Fibroblast of lung (primary cell): ENCODE data around the gene PCDHB1. TPM values are rescaled to one million over a fixed set of nuclear protein-coding genes. Genes with fewer than 3 reads are reported as not detected.

Source experiments
- DNase-seq, 2 donors: peaks; one replicate each; pipeline versions ENCODE4 v3.0.0 to v3.0.0-alpha.2; 2010; ENCODE audit warnings: low read depth in 2 of 2
- H2AFZ ChIP-seq: 2 replicates; pipeline ENCODE4 v1.5.1; 2012; ENCODE audit warnings: low read length, control low read depth, inconsistent platforms
- H3K27ac ChIP-seq: 2 replicates; pipeline ENCODE4 v1.5.1; 2011; ENCODE audit warnings: low read length, control low read depth; ENCODE audit not compliant: insufficient read depth
- H3K27me3 ChIP-seq: 2 replicates; pipeline ENCODE4 v1.5.1; 2011; ENCODE audit warnings: mild to moderate bottlenecking, low read length; ENCODE audit not compliant: control insufficient read depth, insufficient read depth
- H3K36me3 ChIP-seq: 2 replicates; pipeline ENCODE4 v1.5.1; 2011; ENCODE audit warnings: low read length; ENCODE audit not compliant: control insufficient read depth, insufficient read depth
- H3K4me1 ChIP-seq: 2 replicates; pipeline ENCODE4 v1.5.1; 2011; ENCODE audit warnings: low read length; ENCODE audit not compliant: control insufficient read depth, insufficient read depth; ENCODE audit errors: extremely low read depth
- H3K4me2 ChIP-seq: 2 replicates; pipeline ENCODE4 v1.5.1; 2011; ENCODE audit warnings: low read length, control low read depth; ENCODE audit not compliant: insufficient read depth; ENCODE audit errors: extremely low read depth
- H3K4me3 ChIP-seq, 4 experiments: fragments of 200-600 bp in 1 of 4; sonication (generic) in 1 of 4; replicated peaks in 1 of 4; 2 replicates each; pipeline ENCODE4 v1.5.1; 2011 to 2016; ENCODE audit warnings: low read length in 4 of 4, low read depth in 3 of 4, mild to moderate bottlenecking in 3 of 4, control low read depth in 2 of 4, inconsistent platforms in 1 of 4, mixed read lengths in 1 of 4; ENCODE audit not compliant: insufficient read depth in 1 of 4; ENCODE audit errors: control extremely low read depth in 1 of 4
- H3K79me2 ChIP-seq: 2 replicates; pipeline ENCODE4 v1.5.1; 2012; ENCODE audit warnings: mild to moderate bottlenecking, low read length, inconsistent platforms; ENCODE audit not compliant: control insufficient read depth, insufficient read depth
- H3K9ac ChIP-seq: 2 replicates; pipeline ENCODE4 v1.5.1; 2011; ENCODE audit warnings: mild to moderate bottlenecking, low read length, control low read depth; ENCODE audit not compliant: insufficient read depth
- H3K9me3 ChIP-seq: 2 replicates; pipeline ENCODE4 v1.5.1; 2012; ENCODE audit warnings: low read depth, low read length; ENCODE audit not compliant: control insufficient read depth, insufficient read depth
- H4K20me1 ChIP-seq: 2 replicates; pipeline ENCODE4 v1.5.1; 2011; ENCODE audit warnings: low read length; ENCODE audit not compliant: control insufficient read depth, insufficient read depth; ENCODE audit errors: extremely low read depth
- CTCF ChIP-seq, 2 donors: IDR thresholded peaks in 1 of 2; conservative IDR thresholded peaks in 1 of 2; 1 replicate in 1 of 2; 2 replicates in 1 of 2; pipeline ENCODE4 v1.5.1; 2011 to 2012; ENCODE audit warnings: low read length in 2 of 2, control low read depth in 1 of 2, inconsistent platforms in 1 of 2, low read depth in 1 of 2, mild to moderate bottlenecking in 1 of 2
- EZH2 ChIP-seq: IDR thresholded peaks from 2 replicates; pipeline ENCODE4 v1.5.1; 2012; ENCODE audit warnings: low read length, control low read depth, mild to moderate bottlenecking; ENCODE audit errors: missing control alignments
- polyA plus RNA-seq, 2 donors: library from polyadenylated mRNA; depleted of rRNA in 1 of 2; stranded (reverse) in 1 of 2; unstranded in 1 of 2; fragments of >200 nt; gene quantifications; 2 replicates each; pipeline ENCODE4 v1.2.1, GENCODE V29; 2011 to 2012; ENCODE audit warnings: missing spikeins in 1 of 2
- total RNA-seq: library from RNA; depleted of rRNA; stranded (reverse); fragments of >200 nt; gene quantifications from 2 replicates; pipeline ENCODE4 v1.2.1, GENCODE V29; 2014

Gene PCDHB1
- total and polyA plus RNA-seq, 2 donors (not counting 1 experiment from before 2014, with no cell fraction given): not detected

DNA sequence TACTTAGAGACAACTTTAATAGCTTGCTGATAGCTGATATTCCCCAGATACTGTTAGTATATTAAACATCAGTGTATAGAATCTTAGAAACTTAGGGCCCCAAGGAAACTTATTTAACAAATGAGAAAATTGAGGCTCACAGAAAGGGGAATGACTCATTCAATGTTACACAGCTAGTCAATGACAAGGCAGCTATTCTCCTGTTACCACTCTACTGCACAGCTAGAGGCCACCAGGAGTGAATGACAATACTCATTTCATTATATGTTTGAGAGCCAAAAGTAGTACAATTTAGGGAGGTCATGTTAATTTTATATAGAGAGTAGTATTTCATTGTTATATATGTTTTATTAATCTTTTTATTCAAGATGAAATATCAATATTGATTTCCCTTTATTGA, 33.2 kb upstream of the PCDHB1 start:
- Histone ChIP-seq H3K9ac (no peak overlapping the region), H3K4me3 (no peak overlapping the region), H3K27ac (no peak overlapping the region), H3K27me3 (no peaks in the 10 kb centered on the region), H3K9me3 (no peaks in the 10 kb centered on the region), H2AFZ (no peak overlapping the region), H3K4me2 (no peak overlapping the region), H3K36me3 (no peaks in the 10 kb centered on the region), H4K20me1 (no peaks in the 10 kb centered on the region), H3K4me1 (no peaks in the 10 kb centered on the region), H3K79me2 (no peaks in the 10 kb centered on the region)
- no peak for DNase-seq
- TF ChIP-seq EZH2: no peak
- no peak for TF ChIP-seq CTCF (conservative IDR thresholded peaks at IDR 0.05 in 1 of 2, IDR thresholded peaks at IDR 0.05 in 1 of 2; ENCODE audit: low read depth in 1 of 2, low read length in 2 of 2)

- Histone ChIP-seq H3K27me3 (no peaks in the 10 kb centered on the region), H2AFZ (no peak overlapping the region), H3K9ac (no peak overlapping the region), H3K27ac (no peak overlapping the region), H3K4me2 (no peak overlapping the region), H3K4me3 (no peak overlapping the region), H3K36me3 (no peaks in the 10 kb centered on the region), H3K79me2 (no peaks in the 10 kb centered on the region), H3K4me1 (no peaks in the 10 kb centered on the region), H3K9me3 (no peaks in the 10 kb centered on the region), H4K20me1 (no peaks in the 10 kb centered on the region)
- TF ChIP-seq EZH2 (no peak), CTCF (conservative IDR thresholded peaks at IDR 0.05 in 1 of 2, IDR thresholded peaks at IDR 0.05 in 1 of 2; ENCODE audit: low read depth in 1 of 2, low read length in 2 of 2) (no peak)
- DNase-seq: no peak
These were observed 28.8 kb upstream of the PCDHB1 start for GRCh38 chr5:141022384-141022783.

DNA sequence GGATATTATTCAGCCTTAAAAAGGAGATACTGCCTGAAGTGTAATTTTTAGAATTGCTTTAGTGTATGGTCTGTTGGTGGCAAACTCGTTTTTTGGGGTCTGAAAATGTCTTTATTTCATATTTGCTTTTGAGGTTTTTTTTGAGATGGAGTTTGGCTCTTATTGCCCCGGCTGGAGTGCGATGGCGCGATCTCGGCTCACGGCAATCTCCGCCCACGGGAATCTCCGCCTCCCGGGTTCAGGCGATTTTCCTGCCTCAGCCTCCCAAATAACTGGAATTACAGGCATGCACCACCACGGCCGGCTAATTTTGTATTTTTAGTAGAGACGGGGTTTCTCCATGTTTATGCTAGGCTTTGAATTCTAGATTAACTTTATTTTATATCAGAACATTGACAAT, 20.2 kb upstream of the PCDHB1 start:
- Histone ChIP-seq H3K79me2 (no peaks in the 10 kb centered on the region), H3K4me2 (no peak overlapping the region), H2AFZ (no peak overlapping the region), H3K36me3 (no peaks in the 10 kb centered on the region), H3K4me1 (no peaks in the 10 kb centered on the region), H3K27me3 (no peaks in the 10 kb centered on the region), H4K20me1 (no peaks in the 10 kb centered on the region), H3K9me3 (no peaks in the 10 kb centered on the region), H3K4me3 (no peak overlapping the region), H3K9ac (no peak overlapping the region), H3K27ac (no peak overlapping the region)
- no peak for DNase-seq
- TF ChIP-seq CTCF (conservative IDR thresholded peaks at IDR 0.05 in 1 of 2, IDR thresholded peaks at IDR 0.05 in 1 of 2; ENCODE audit: low read depth in 1 of 2, low read length in 2 of 2) (no peak), EZH2 (no peak)
